HL-60 (cell line): ENCODE measurements around the gene SP7.
A peak's percentile ranks its signal among the peaks of the same experiment; 100 is the strongest.

ENCODE experiments used
- GABPA ChIP-seq: IDR thresholded peaks from 2 replicates; pipeline ENCODE4 v1.6.1; 2012; ENCODE audit warnings: low read depth
- POLR2AphosphoS5 ChIP-seq: IDR thresholded peaks from 2 replicates; pipeline ENCODE4 v1.6.1; 2012; ENCODE audit warnings: low read depth
- REST ChIP-seq: IDR thresholded peaks from 2 replicates; pipeline ENCODE4 v1.6.1; 2012; ENCODE audit warnings: low read depth; ENCODE audit not compliant: insufficient replicate concordance
- TF ChIP-seq, protein P1 (sequence below): IDR thresholded peaks from one replicate; pipeline ENCODE4 v1.5.1; 2011; ENCODE audit warnings: low read length, control low read depth, inconsistent platforms; ENCODE audit not compliant: insufficient read depth

GRCh38 chr12:53299454-53300180, 36.5 kb downstream of the SP7 start, which contains the start of gene MYG1:
- TF ChIP-seq, protein P1, sequence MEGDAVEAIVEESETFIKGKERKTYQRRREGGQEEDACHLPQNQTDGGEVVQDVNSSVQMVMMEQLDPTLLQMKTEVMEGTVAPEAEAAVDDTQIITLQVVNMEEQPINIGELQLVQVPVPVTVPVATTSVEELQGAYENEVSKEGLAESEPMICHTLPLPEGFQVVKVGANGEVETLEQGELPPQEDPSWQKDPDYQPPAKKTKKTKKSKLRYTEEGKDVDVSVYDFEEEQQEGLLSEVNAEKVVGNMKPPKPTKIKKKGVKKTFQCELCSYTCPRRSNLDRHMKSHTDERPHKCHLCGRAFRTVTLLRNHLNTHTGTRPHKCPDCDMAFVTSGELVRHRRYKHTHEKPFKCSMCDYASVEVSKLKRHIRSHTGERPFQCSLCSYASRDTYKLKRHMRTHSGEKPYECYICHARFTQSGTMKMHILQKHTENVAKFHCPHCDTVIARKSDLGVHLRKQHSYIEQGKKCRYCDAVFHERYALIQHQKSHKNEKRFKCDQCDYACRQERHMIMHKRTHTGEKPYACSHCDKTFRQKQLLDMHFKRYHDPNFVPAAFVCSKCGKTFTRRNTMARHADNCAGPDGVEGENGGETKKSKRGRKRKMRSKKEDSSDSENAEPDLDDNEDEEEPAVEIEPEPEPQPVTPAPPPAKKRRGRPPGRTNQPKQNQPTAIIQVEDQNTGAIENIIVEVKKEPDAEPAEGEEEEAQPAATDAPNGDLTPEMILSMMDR: no peak
- TF ChIP-seq POLR2AphosphoS5 (peak; percentile 91), GABPA (peak; percentile 96), REST (no peak)
